NCI-H1092 treated with DMSO at 0.1 percent for 48 hours (cell line): ENCODE results near the gene FCRL5.
"Not testable (repeated sequence)": the region's sequence is repeated elsewhere in the genome, so short reads cannot be mapped to it uniquely, and the experiment has no call there.

Experiments
- DNase-seq: peaks from one replicate; lab custom pipeline; 2025; lab: John Stamatoyannopoulos, UW

The FCRL5 gene

GRCh38 chr1:157487096-157487495 lies 65.2 kb downstream of the FCRL5 start:
- peak; percentile 7 for DNase-seq

- not testable (repeated sequence) for DNase-seq
These were observed 65.9 kb downstream of the FCRL5 start for GRCh38 chr1:157486400-157486799.

GRCh38 chr1:157485793-157486192 lies 66.5 kb downstream of the FCRL5 start:
- DNase-seq = no peak

- DNase-seq = no peak
These were observed 67.7 kb downstream of the FCRL5 start for GRCh38 chr1:157484573-157484972.

GRCh38 chr1:157483635-157484034 lies 68.7 kb downstream of the FCRL5 start:
- no peak for DNase-seq

GRCh38 chr1:157482717-157483116 lies 69.6 kb downstream of the FCRL5 start:
- DNase-seq = no peak

- DNase-seq = no peak
These were observed 70.1 kb downstream of the FCRL5 start for GRCh38 chr1:157482174-157482573.

GRCh38 chr1:157478030-157478429 lies 74.3 kb downstream of the FCRL5 start:
- no peak for DNase-seq

- no peak for DNase-seq
These were observed 74.9 kb downstream of the FCRL5 start for GRCh38 chr1:157477419-157477818.

- no peak for DNase-seq
These were observed 79.4 kb downstream of the FCRL5 start for GRCh38 chr1:157472959-157473358.

GRCh38 chr1:157472056-157472701 lies 80.1 kb downstream of the FCRL5 start:
- DNase-seq = no peak

GRCh38 chr1:157471531-157471930 lies 80.8 kb downstream of the FCRL5 start:
- no peak for DNase-seq

- no peak for DNase-seq
These were observed 82.3 kb downstream of the FCRL5 start for GRCh38 chr1:157469752-157470675.

GRCh38 chr1:157469300-157469699 lies 83.0 kb downstream of the FCRL5 start:
- no peak for DNase-seq

- DNase-seq = no peak
These were observed 86.3 kb downstream of the FCRL5 start for GRCh38 chr1:157466011-157466410.
